ENCODE measurements around the gene RTTN.
"Not testable (repeated sequence)": the region's sequence is repeated elsewhere in the genome, so short reads cannot be mapped to it uniquely, and the experiment has no call there.

- TF ChIP-seq CTCF (conservative IDR thresholded peaks at IDR 0.05; ENCODE audit: low read length); EZH2phosphoT487 (IDR thresholded peaks at IDR 0.05; ENCODE audit: borderline replicate concordance, low read depth, low read length): not testable (repeated sequence)
Observed at GRCh38 chr18:70236921-70237320, 31.4 kb upstream of the RTTN start.

All from OCI-LY7 (cell line).